H1 (cell line): ENCODE results near the gene C19orf67. TPM values are rescaled to one million over a fixed set of nuclear protein-coding genes. Genes with fewer than 3 reads are reported as not detected.

Experiments used
- CTCF ChIA-PET: fragments of 300-600 bp; sonication (Branson Sonifier 250); formaldehyde crosslinking; loops from one replicate; lab custom pipeline; 2021; ENCODE audit not compliant: partially characterized antibody; lab: Charles Lee
- POLR2A ChIA-PET: fragments of 300-600 bp; sonication (Branson Sonifier 250); formaldehyde crosslinking; loops from one replicate; lab custom pipeline; 2021; ENCODE audit warnings: inconsistent platforms; ENCODE audit not compliant: partially characterized antibody; lab: Charles Lee
- DNase-seq, 2 experiments: peaks; one replicate each; pipeline versions ENCODE4 v3.0.0 to v3.0.0-alpha.2; 2010 to 2022; ENCODE audit warnings: low spot score in 2 of 2, low read depth in 1 of 2, mixed read lengths in 1 of 2
- FAIRE-seq: peaks from 2 replicates; lab custom pipeline; 2011; peaks lifted over from hg19 to GRCh38; lab: Jason Lieb, UNC
- H2AFZ ChIP-seq: 2 replicates; pipeline ENCODE4 v1.8.1; 2012; ENCODE audit warnings: low read length, inconsistent platforms
- H2AK5ac ChIP-seq: 2 replicates; pipeline ENCODE4 v1.6.1; 2013; ENCODE audit warnings: low read depth, low read length
- H2BK120ac ChIP-seq: replicated peaks from 2 replicates; pipeline ENCODE3; 2013; ENCODE audit warnings: low read depth, low read length, inconsistent platforms
- H2BK12ac ChIP-seq: 2 replicates; pipeline ENCODE4 v1.6.1; 2013; ENCODE audit warnings: low read depth, low read length
- H2BK15ac ChIP-seq: 2 replicates; pipeline ENCODE4 v1.6.1; 2013; ENCODE audit warnings: low read length
- H2BK20ac ChIP-seq: 2 replicates; pipeline ENCODE4 v1.6.1; 2013; ENCODE audit warnings: low read length
- H2BK5ac ChIP-seq: 2 replicates; pipeline ENCODE4 v1.6.1; 2013; ENCODE audit warnings: low read depth, low read length
- H3K14ac ChIP-seq: 2 replicates; pipeline ENCODE4 v1.6.1; 2013; ENCODE audit warnings: inconsistent platforms; ENCODE audit not compliant: insufficient read length
- H3K18ac ChIP-seq: 2 replicates; pipeline ENCODE4 v1.6.1; 2013; ENCODE audit warnings: low read length; ENCODE audit errors: extremely low read depth
- H3K23ac ChIP-seq: 2 replicates; pipeline ENCODE4 v1.6.1; 2013; ENCODE audit warnings: inconsistent platforms; ENCODE audit not compliant: insufficient read length
- H3K23me2 ChIP-seq: 2 replicates; pipeline ENCODE4 v1.6.1; 2013; ENCODE audit warnings: low read depth, low read length
- H3K27ac ChIP-seq: 2 replicates; pipeline ENCODE4 v1.6.1; 2011; ENCODE audit warnings: low read depth, low read length, inconsistent platforms
- H3K27me3 ChIP-seq, 4 experiments: replicated peaks in 1 of 4; 1 replicate in 1 of 4; 2 replicates in 3 of 4; pipeline versions ENCODE4 v1.6.1 to v1.8.1; 2011 to 2013; ENCODE audit warnings: low read length in 3 of 4, mild to moderate bottlenecking in 3 of 4, inconsistent platforms in 2 of 4, mixed read lengths in 2 of 4, moderate library complexity in 1 of 4; ENCODE audit not compliant: control insufficient read depth in 3 of 4, insufficient read depth in 3 of 4; ENCODE audit errors: extremely low read depth in 1 of 4
- H3K36me3 ChIP-seq, 4 experiments: 2 replicates each; pipeline versions ENCODE4 v1.6.1 to v1.8.1; 2011 to 2013; ENCODE audit warnings: mild to moderate bottlenecking in 4 of 4, low read length in 3 of 4, moderate library complexity in 2 of 4, control low read depth in 1 of 4, inconsistent platforms in 1 of 4; ENCODE audit not compliant: insufficient read depth in 4 of 4, control insufficient read depth in 2 of 4
- H3K4ac ChIP-seq: replicated peaks from 2 replicates; pipeline ENCODE3; 2013; ENCODE audit warnings: low read length, low read depth, mixed read lengths, inconsistent platforms; ENCODE audit not compliant: insufficient read length
- H3K4me1 ChIP-seq, 4 experiments: replicated peaks in 1 of 4; 1 replicate in 1 of 4; 2 replicates in 3 of 4; pipeline versions ENCODE4 v1.6.1 to v1.8.1; 2011 to 2013; ENCODE audit warnings: low read length in 3 of 4, inconsistent platforms in 2 of 4, mixed read lengths in 1 of 4; ENCODE audit not compliant: insufficient read depth in 4 of 4, control insufficient read depth in 3 of 4
- H3K4me2 ChIP-seq, 2 experiments: 2 replicates each; pipeline versions ENCODE4 v1.6.1 to v1.8.1; 2011 to 2013; ENCODE audit warnings: low read depth in 2 of 2, low read length in 2 of 2, control low read depth in 1 of 2, inconsistent platforms in 1 of 2, mild to moderate bottlenecking in 1 of 2; ENCODE audit not compliant: insufficient read depth in 1 of 2
- H3K4me3 ChIP-seq, 4 experiments: fragments of 200-600, 300-600 bp in 1 of 4; sonication (generic), shearing (Covaris generic), sonication (Bioruptor Twin) in 1 of 4; 2 replicates each; pipeline versions ENCODE4 v1.5.1 to v1.8.1; 2011 to 2016; ENCODE audit warnings: low read length in 4 of 4, low read depth in 3 of 4, control low read depth in 2 of 4, inconsistent platforms in 2 of 4, mild to moderate bottlenecking in 2 of 4, mixed read lengths in 1 of 4, moderate library complexity in 1 of 4; ENCODE audit not compliant: insufficient read depth in 2 of 4; ENCODE audit errors: extremely low read depth in 1 of 4
- H3K56ac ChIP-seq: replicated peaks from 2 replicates; pipeline ENCODE3; 2013; ENCODE audit warnings: low read depth, mild to moderate bottlenecking, mixed read lengths, low read length, inconsistent platforms; ENCODE audit not compliant: insufficient read length
- H3K79me1 ChIP-seq: 2 replicates; pipeline ENCODE4 v1.6.1; 2013; ENCODE audit warnings: low read depth, low read length, control low read depth
- H3K79me2 ChIP-seq, 2 experiments: 2 replicates each; pipeline versions ENCODE4 v1.6.1 to v1.8.1; 2012 to 2013; ENCODE audit warnings: low read length in 2 of 2, mild to moderate bottlenecking in 2 of 2, inconsistent platforms in 1 of 2; ENCODE audit not compliant: insufficient read depth in 2 of 2, control insufficient read depth in 1 of 2
- H3K9ac ChIP-seq, 4 experiments: replicated peaks in 1 of 4; 1 replicate in 1 of 4; 2 replicates in 3 of 4; pipeline versions ENCODE4 v1.6.1 to v1.8.1; 2011 to 2013; ENCODE audit warnings: low read depth in 3 of 4, low read length in 3 of 4, control low read depth in 2 of 4, mild to moderate bottlenecking in 2 of 4, moderate library complexity in 2 of 4, inconsistent platforms in 1 of 4; ENCODE audit errors: extremely low read depth in 1 of 4
- H3K9me3 ChIP-seq, 2 experiments: 2 replicates each; pipeline versions ENCODE4 v1.6.1 to v1.8.1; 2012 to 2013; ENCODE audit warnings: mild to moderate bottlenecking in 2 of 2, moderate library complexity in 2 of 2, control low read depth in 1 of 2, inconsistent platforms in 1 of 2, low read depth in 1 of 2, low read length in 1 of 2, mixed read lengths in 1 of 2; ENCODE audit not compliant: insufficient read depth in 2 of 2
- H4K20me1 ChIP-seq, 2 experiments: replicated peaks in 1 of 2; 2 replicates each; pipeline versions ENCODE3 to v1.8.1; 2011 to 2013; ENCODE audit warnings: inconsistent platforms in 2 of 2, low read length in 2 of 2, mild to moderate bottlenecking in 1 of 2; ENCODE audit not compliant: insufficient read depth in 2 of 2, control insufficient read depth in 1 of 2
- H4K5ac ChIP-seq: 2 replicates; pipeline ENCODE4 v1.6.1; 2013; ENCODE audit warnings: low read length, low read depth, mixed read lengths, inconsistent platforms; ENCODE audit not compliant: insufficient read length
- H4K8ac ChIP-seq: 2 replicates; pipeline ENCODE4 v1.8.0; 2013; ENCODE audit warnings: mild to moderate bottlenecking, moderate library complexity, low read length, inconsistent platforms; ENCODE audit not compliant: insufficient read depth; ENCODE audit errors: extremely low read depth
- H4K91ac ChIP-seq: replicated peaks from 2 replicates; pipeline ENCODE3; 2013; ENCODE audit warnings: low read length, mixed read lengths, inconsistent platforms; ENCODE audit not compliant: insufficient read length
- RBBP5 ChIP-seq: IDR thresholded peaks from 2 replicates; pipeline ENCODE4 v1.7.1; 2012; ENCODE audit warnings: low read depth, mild to moderate bottlenecking, inconsistent platforms, low read length, moderate library complexity, borderline replicate concordance
- WGBS, 2 experiments: shearing (Covaris generic) in 1 of 2; methylation state at CpG; one replicate each; pipeline versions ENCODE4 v1.1.6 to v1.1.7; 2013 to 2015; ENCODE audit warnings: low lambda C conversion rate in 2 of 2, mixed read lengths in 2 of 2, inconsistent platforms in 1 of 2, low coverage in 1 of 2, missing lambda C conversion rate in 1 of 2; ENCODE audit not compliant: insufficient replicate concordance in 2 of 2, insufficient coverage in 1 of 2, insufficient read length in 1 of 2; ENCODE audit errors: extremely low coverage in 1 of 2, missing lambda C conversion rate in 1 of 2; 5-methylcytosine and 5-hydroxymethylcytosine counted together
- polyA plus RNA-seq, 7 experiments: library from polyadenylated mRNA; depleted of rRNA in 3 of 7; stranded (reverse) in 5 of 7; unstranded in 2 of 7; fragments of >200 nt in 5 of 7; fragments of 200-250 nt in 2 of 7; gene quantifications; 1 replicate in 5 of 7; 2 replicates in 1 of 7; 4 replicates in 1 of 7; pipeline versions ENCODE4 v1.2.1 to v1.2.3, GENCODE V29; 2011 to 2013; ENCODE audit warnings: missing spikeins in 2 of 7, mixed read lengths in 2 of 7
- total RNA-seq: library from RNA; stranded (reverse); fragmentation: NEBNext Ultra II Directional; extraction: Animal tissue kit (Norgen Biotek cat#: 25700); gene quantifications from 2 replicates; pipeline ENCODE4 v1.2.1, GENCODE V29; 2021

The C19orf67 gene
- total and polyA plus RNA-seq, 2 of the 8 experiments (the other 6 are each of a cell fraction or from before 2014, with no cell fraction given), result 0.12 TPM; not detected in 1

DNA sequence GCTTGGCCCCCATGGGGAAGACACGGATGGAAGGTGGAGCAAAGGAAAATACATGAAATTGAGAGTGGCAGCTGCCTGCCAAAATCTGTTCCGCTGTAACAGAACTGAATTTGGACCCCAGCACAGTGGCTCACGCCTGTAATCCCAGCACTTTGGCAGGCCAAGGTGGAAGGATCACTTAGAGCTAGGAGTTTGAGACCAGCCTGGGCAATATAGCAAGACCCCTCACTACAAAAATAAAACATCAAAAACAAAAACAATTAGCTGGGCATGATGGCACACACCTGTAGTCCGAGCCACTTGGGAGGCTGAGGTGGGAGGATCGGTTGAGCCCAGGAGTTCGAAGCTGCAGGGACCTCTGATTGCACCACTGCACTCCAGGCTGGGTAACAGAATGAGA is 33.1 kb downstream of the C19orf67 start:
- H3K4me3 ChIP-seq, result no peak overlapping the region
- no peak overlapping the region for H3K14ac ChIP-seq
- POLR2A ChIA-PET, result interaction anchor here (0.9 to 1.8 kb wide), 3 partner anchors 9 to 84 kb away, joined by 3 to 5 read pairs (median 4); partner anchors contain the start of genes ASF1B and RFX1

More for the DNA sequence above, 33.1 kb downstream of the C19orf67 start:
- CTCF ChIA-PET, result interaction anchor here (0.9 to 9.9 kb wide), 10 partner anchors 11 to 173 kb away, joined by 3 to 66 read pairs (median 5); partner anchors contain the start of genes IL27RA and MISP3
- H3K18ac ChIP-seq, result no peak overlapping the region
- no peak overlapping the region for H3K4ac ChIP-seq
- H4K20me1 ChIP-seq, result no peaks in the 10 kb centered on the region
- H2BK5ac ChIP-seq, result no peak overlapping the region
- no peak overlapping the region for H3K27ac ChIP-seq
- peaks cover 5% of the 10 kb centered on the region; the same call in 1 of the 2 replicates for H3K23me2 ChIP-seq
- H2AK5ac ChIP-seq, result no peak overlapping the region
- peaks cover 0 to 4% (median under 1%) of the 10 kb centered on the region in 4 experiments; a peak in 2 of 7 replicates for H3K4me1 ChIP-seq
- no peak overlapping the region for H2BK15ac ChIP-seq
- H3K4me2 ChIP-seq, result no peak overlapping the region
- no peak overlapping the region for H3K9ac ChIP-seq
- TF ChIP-seq RBBP5, result no peak
- no peaks in the 10 kb centered on the region for H3K79me2 ChIP-seq
- H3K36me3 ChIP-seq, result no peaks in the 10 kb centered on the region
- no peak for DNase-seq
- H3K79me1 ChIP-seq, result no peaks in the 10 kb centered on the region
- no peak overlapping the region for H4K91ac ChIP-seq
- H2BK12ac ChIP-seq, result no peak overlapping the region
- no peak overlapping the region for H2AFZ ChIP-seq
- no peak overlapping the region for H4K5ac ChIP-seq
- FAIRE-seq, result no peak
- no peak overlapping the region for H2BK120ac ChIP-seq
- H3K56ac ChIP-seq, result no peak overlapping the region
- no peak overlapping the region for H3K23ac ChIP-seq
- 92% methylated on average over 6 of the region's 6 CpGs; no CpG with 5 or more reads in 1 of the 2 experiments for WGBS, 2 experiments
- no peak overlapping the region; the same call in 1 of the 2 replicates for H4K8ac ChIP-seq
- H2BK20ac ChIP-seq, result no peak overlapping the region
- H3K9me3 ChIP-seq, result no peaks in the 10 kb centered on the region; a peak in 1 of 4 replicates
- H3K27me3 ChIP-seq, result peaks cover 0 to 2% (median 0%) of the 10 kb centered on the region in 4 experiments; a peak in 1 of 7 replicates
